GM19193 (cell line): ENCODE measurements around the gene CEP128.

Source experiments
- POLR2A ChIP-seq: IDR thresholded peaks from 4 replicates; pipeline ENCODE4 v1.6.1; 2011; ENCODE audit not compliant: insufficient read depth, insufficient read length; ENCODE audit errors: extremely low read depth

CEP128 gene

GRCh38 chr14:80713076-80713850 is 228.3 kb downstream of the CEP128 start:
- TF ChIP-seq POLR2A: no peak

GRCh38 chr14:80705241-80705980 is 236.1 kb downstream of the CEP128 start:
- no peak for TF ChIP-seq POLR2A

GRCh38 chr14:80700601-80701000 is 240.9 kb downstream of the CEP128 start:
- TF ChIP-seq POLR2A: no peak

- no peak for TF ChIP-seq POLR2A
Measured at GRCh38 chr14:80699861-80700260, 241.7 kb downstream of the CEP128 start.

- no peak for TF ChIP-seq POLR2A
Measured at GRCh38 chr14:80698974-80699373, 242.6 kb downstream of the CEP128 start.

- TF ChIP-seq POLR2A: no peak
Measured at GRCh38 chr14:80695869-80696268, 245.7 kb downstream of the CEP128 start.

- no peak for TF ChIP-seq POLR2A
Measured at GRCh38 chr14:80692903-80693302, 248.6 kb downstream of the CEP128 start.

GRCh38 chr14:80681651-80682050 is 259.9 kb downstream of the CEP128 start:
- no peak for TF ChIP-seq POLR2A

- TF ChIP-seq POLR2A: no peak
Measured at GRCh38 chr14:80679273-80679672, 262.3 kb downstream of the CEP128 start.

GRCh38 chr14:80678436-80678835 is 263.1 kb downstream of the CEP128 start:
- TF ChIP-seq POLR2A: no peak

- no peak for TF ChIP-seq POLR2A
Measured at GRCh38 chr14:80669426-80669825, 272.1 kb downstream of the CEP128 start.

GRCh38 chr14:80664576-80664975 is 277.0 kb downstream of the CEP128 start:
- TF ChIP-seq POLR2A: no peak

GRCh38 chr14:80663541-80663940 is 278.0 kb downstream of the CEP128 start:
- TF ChIP-seq POLR2A: no peak

GRCh38 chr14:80659783-80660182 is 281.8 kb downstream of the CEP128 start:
- no peak for TF ChIP-seq POLR2A

- TF ChIP-seq POLR2A: no peak
Measured at GRCh38 chr14:80658733-80659132, 282.8 kb downstream of the CEP128 start.

GRCh38 chr14:80658155-80658554 is 283.4 kb downstream of the CEP128 start:
- TF ChIP-seq POLR2A: no peak
